ENCODE measurements around the gene SLC2A6. TPM values are rescaled to one million over a fixed set of nuclear protein-coding genes. Genes with fewer than 3 reads are reported as not detected.

SLC2A6 gene
- total and polyA plus RNA-seq, 2 of the 8 experiments (the other 6 are each of a cell fraction or from before 2014, with no cell fraction given), result 16.6 to 17.8 TPM

DNA sequence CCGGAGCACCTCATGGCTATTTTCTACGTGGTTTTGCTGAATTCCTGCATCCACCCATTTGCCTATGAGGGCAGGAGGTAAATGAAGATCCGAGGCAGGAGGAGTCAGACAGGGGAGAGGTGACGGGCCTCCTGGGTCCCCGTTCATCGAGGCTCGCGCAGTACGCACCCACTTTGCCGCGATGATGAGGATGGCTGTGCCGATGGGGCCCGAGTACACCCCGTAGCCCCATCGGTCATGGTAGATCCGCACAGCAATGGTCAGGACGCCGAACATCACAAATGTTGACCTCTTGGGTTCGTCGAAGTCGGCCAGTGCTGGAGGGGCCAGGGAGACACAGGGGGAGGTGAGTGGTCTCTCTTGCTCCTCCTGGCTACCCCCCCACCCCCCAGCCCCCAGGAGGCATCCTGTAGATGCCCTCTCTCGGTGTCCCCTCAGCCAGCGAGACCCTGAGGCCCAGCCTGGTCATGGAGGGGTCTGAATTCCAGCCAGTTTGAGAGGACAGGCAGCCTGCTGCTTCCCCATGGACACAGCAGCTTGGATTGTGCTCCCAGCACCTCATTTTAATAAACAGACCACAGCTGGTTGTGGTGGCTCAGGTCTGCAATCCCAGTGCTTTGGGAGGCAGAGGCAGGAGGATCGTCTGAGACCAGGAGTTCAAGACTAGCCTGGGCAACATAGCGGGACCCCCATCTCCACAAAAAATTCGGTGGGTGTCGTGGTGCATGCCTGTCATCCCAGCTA, 40.0 kb upstream of the SLC2A6 start (continued):
- TF ChIP-seq, protein P1, sequence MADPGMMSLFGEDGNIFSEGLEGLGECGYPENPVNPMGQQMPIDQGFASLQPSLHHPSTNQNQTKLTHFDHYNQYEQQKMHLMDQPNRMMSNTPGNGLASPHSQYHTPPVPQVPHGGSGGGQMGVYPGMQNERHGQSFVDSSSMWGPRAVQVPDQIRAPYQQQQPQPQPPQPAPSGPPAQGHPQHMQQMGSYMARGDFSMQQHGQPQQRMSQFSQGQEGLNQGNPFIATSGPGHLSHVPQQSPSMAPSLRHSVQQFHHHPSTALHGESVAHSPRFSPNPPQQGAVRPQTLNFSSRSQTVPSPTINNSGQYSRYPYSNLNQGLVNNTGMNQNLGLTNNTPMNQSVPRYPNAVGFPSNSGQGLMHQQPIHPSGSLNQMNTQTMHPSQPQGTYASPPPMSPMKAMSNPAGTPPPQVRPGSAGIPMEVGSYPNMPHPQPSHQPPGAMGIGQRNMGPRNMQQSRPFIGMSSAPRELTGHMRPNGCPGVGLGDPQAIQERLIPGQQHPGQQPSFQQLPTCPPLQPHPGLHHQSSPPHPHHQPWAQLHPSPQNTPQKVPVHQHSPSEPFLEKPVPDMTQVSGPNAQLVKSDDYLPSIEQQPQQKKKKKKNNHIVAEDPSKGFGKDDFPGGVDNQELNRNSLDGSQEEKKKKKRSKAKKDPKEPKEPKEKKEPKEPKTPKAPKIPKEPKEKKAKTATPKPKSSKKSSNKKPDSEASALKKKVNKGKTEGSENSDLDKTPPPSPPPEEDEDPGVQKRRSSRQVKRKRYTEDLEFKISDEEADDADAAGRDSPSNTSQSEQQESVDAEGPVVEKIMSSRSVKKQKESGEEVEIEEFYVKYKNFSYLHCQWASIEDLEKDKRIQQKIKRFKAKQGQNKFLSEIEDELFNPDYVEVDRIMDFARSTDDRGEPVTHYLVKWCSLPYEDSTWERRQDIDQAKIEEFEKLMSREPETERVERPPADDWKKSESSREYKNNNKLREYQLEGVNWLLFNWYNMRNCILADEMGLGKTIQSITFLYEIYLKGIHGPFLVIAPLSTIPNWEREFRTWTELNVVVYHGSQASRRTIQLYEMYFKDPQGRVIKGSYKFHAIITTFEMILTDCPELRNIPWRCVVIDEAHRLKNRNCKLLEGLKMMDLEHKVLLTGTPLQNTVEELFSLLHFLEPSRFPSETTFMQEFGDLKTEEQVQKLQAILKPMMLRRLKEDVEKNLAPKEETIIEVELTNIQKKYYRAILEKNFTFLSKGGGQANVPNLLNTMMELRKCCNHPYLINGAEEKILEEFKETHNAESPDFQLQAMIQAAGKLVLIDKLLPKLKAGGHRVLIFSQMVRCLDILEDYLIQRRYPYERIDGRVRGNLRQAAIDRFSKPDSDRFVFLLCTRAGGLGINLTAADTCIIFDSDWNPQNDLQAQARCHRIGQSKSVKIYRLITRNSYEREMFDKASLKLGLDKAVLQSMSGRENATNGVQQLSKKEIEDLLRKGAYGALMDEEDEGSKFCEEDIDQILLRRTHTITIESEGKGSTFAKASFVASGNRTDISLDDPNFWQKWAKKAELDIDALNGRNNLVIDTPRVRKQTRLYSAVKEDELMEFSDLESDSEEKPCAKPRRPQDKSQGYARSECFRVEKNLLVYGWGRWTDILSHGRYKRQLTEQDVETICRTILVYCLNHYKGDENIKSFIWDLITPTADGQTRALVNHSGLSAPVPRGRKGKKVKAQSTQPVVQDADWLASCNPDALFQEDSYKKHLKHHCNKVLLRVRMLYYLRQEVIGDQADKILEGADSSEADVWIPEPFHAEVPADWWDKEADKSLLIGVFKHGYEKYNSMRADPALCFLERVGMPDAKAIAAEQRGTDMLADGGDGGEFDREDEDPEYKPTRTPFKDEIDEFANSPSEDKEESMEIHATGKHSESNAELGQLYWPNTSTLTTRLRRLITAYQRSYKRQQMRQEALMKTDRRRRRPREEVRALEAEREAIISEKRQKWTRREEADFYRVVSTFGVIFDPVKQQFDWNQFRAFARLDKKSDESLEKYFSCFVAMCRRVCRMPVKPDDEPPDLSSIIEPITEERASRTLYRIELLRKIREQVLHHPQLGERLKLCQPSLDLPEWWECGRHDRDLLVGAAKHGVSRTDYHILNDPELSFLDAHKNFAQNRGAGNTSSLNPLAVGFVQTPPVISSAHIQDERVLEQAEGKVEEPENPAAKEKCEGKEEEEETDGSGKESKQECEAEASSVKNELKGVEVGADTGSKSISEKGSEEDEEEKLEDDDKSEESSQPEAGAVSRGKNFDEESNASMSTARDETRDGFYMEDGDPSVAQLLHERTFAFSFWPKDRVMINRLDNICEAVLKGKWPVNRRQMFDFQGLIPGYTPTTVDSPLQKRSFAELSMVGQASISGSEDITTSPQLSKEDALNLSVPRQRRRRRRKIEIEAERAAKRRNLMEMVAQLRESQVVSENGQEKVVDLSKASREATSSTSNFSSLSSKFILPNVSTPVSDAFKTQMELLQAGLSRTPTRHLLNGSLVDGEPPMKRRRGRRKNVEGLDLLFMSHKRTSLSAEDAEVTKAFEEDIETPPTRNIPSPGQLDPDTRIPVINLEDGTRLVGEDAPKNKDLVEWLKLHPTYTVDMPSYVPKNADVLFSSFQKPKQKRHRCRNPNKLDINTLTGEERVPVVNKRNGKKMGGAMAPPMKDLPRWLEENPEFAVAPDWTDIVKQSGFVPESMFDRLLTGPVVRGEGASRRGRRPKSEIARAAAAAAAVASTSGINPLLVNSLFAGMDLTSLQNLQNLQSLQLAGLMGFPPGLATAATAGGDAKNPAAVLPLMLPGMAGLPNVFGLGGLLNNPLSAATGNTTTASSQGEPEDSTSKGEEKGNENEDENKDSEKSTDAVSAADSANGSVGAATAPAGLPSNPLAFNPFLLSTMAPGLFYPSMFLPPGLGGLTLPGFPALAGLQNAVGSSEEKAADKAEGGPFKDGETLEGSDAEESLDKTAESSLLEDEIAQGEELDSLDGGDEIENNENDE (IDR thresholded peaks at IDR 0.05; ENCODE audit: insufficient replicate concordance, low read length), result no peak
- TF ChIP-seq EP300 (IDR thresholded peaks at IDR 0.05; ENCODE audit: borderline replicate concordance in 1 of 2, low read depth in 2 of 2, low read length in 2 of 2), result no peak
- TF ChIP-seq KDM1A (IDR thresholded peaks at IDR 0.05; ENCODE audit: borderline replicate concordance, low read length), result no peak
- TF ChIP-seq MAFK (IDR thresholded peaks at IDR 0.05; ENCODE audit: low read depth, low read length), result no peak
- TF ChIP-seq SIX5 (IDR thresholded peaks at IDR 0.05; ENCODE audit: low read depth, low read length), result no peak
- TF ChIP-seq CBX5 (IDR thresholded peaks at IDR 0.05; ENCODE audit: low read depth, low read length), result no peak
- TF ChIP-seq SUZ12 (IDR thresholded peaks at IDR 0.05; ENCODE audit: low read length), result no peak
- TF ChIP-seq PHF8 (conservative IDR thresholded peaks at IDR 0.05; ENCODE audit: low read depth, low read length), result no peak
